Right renal pelvis (tissue), 4 donors: ENCODE results near the gene PPP2R2B. TPM values are rescaled to one million over a fixed set of nuclear protein-coding genes. Genes with fewer than 3 reads are reported as not detected.

Experiments
- DNase-seq, 4 donors: peaks; one replicate each; pipeline ENCODE4 v3.0.0-alpha.2; 2013; ENCODE audit warnings: low read depth in 4 of 4, low spot score in 3 of 4, missing footprints in 1 of 4
- polyA plus RNA-seq, 4 donors: library from polyadenylated mRNA; unstranded; fragments of 120-200 nt; gene quantifications; one replicate each; pipeline ENCODE4 v1.2.1, GENCODE V29; 2013; ENCODE audit not compliant: insufficient read length in 4 of 4

Gene PPP2R2B
- polyA plus RNA-seq, 4 donors: 14.4 to 18.2 (median 15.1) TPM

GRCh38 chr5:146789712-146790653 is 88.6 kb downstream of the PPP2R2B start:
- no peak for DNase-seq

- DNase-seq: no peak
Measured at GRCh38 chr5:146788898-146789297, 89.7 kb downstream of the PPP2R2B start.

GRCh38 chr5:146785065-146785464 is 93.5 kb downstream of the PPP2R2B start:
- no peak for DNase-seq

- DNase-seq: no peak
Measured at GRCh38 chr5:146781157-146781556, 97.4 kb downstream of the PPP2R2B start.

GRCh38 chr5:146779211-146779869 is 99.2 kb downstream of the PPP2R2B start:
- DNase-seq: no peak

- no peak for DNase-seq
Measured at GRCh38 chr5:146778795-146779194, 99.8 kb downstream of the PPP2R2B start.

GRCh38 chr5:146778261-146778660 is 100.3 kb downstream of the PPP2R2B start:
- DNase-seq: no peak

- DNase-seq: no peak
Measured at GRCh38 chr5:146772881-146773466, 105.6 kb downstream of the PPP2R2B start.

GRCh38 chr5:146770980-146771379 is 107.6 kb downstream of the PPP2R2B start:
- DNase-seq: no peak

GRCh38 chr5:146770546-146770945 is 108.0 kb downstream of the PPP2R2B start:
- no peak for DNase-seq

- DNase-seq: no peak
Measured at GRCh38 chr5:146767534-146767933, 111.0 kb downstream of the PPP2R2B start.

GRCh38 chr5:146766013-146766412 is 112.5 kb downstream of the PPP2R2B start:
- no peak for DNase-seq

- DNase-seq: no peak
Measured at GRCh38 chr5:146765089-146765832, 113.3 kb downstream of the PPP2R2B start.

- no peak for DNase-seq
Measured at GRCh38 chr5:146762830-146763229, 115.7 kb downstream of the PPP2R2B start.

GRCh38 chr5:146761811-146762210 is 116.7 kb downstream of the PPP2R2B start:
- DNase-seq: no peak

- no peak for DNase-seq
Measured at GRCh38 chr5:146758938-146759337, 119.6 kb downstream of the PPP2R2B start.

GRCh38 chr5:146758076-146758475 is 120.5 kb downstream of the PPP2R2B start:
- DNase-seq: no peak

GRCh38 chr5:146756546-146756945 is 122.0 kb downstream of the PPP2R2B start:
- DNase-seq: no peak

GRCh38 chr5:146755793-146756192 is 122.8 kb downstream of the PPP2R2B start:
- DNase-seq: no peak

GRCh38 chr5:146754621-146755020 is 123.9 kb downstream of the PPP2R2B start:
- DNase-seq: no peak

- DNase-seq: no peak
Measured at GRCh38 chr5:146753641-146754040, 124.9 kb downstream of the PPP2R2B start.
